HG03196 (cell line): ENCODE results near the gene IL37.
A peak's percentile ranks its signal among the peaks of the same experiment; 100 is the strongest.

Source experiments
- ATAC-seq: cut with Tn5 transposase; IDR thresholded peaks from one replicate; pipeline ENCODE4 v1.9.1; 2021; ENCODE audit not compliant: unreplicated experiment

Gene IL37, protein sequence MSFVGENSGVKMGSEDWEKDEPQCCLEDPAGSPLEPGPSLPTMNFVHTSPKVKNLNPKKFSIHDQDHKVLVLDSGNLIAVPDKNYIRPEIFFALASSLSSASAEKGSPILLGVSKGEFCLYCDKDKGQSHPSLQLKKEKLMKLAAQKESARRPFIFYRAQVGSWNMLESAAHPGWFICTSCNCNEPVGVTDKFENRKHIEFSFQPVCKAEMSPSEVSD

DNA sequence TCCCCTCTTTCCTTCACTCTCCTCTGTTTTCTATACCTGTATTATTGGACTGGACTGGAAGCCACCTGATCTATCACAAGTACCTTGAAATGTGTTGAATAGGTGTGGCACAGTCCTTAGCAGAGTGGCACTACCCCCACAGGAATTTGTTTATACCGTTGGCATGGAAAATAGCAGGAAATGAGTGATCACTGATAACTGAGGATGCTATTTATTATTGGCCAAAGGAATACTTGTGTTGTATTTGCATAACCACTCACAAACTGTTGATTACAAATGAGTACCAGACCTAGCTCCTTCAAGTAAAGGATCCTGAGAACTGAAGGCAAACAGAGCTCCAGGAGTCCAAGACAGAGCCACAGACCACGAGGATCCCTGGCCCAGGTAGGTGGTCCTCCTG lies at the start of gene IL37:
IL37 (plus strand) TSS at position 301 of the 400 bp plus-strand sequence. CDS start 1,848 bp downstream, outside the sequence.
- ATAC-seq = no peak

DNA sequence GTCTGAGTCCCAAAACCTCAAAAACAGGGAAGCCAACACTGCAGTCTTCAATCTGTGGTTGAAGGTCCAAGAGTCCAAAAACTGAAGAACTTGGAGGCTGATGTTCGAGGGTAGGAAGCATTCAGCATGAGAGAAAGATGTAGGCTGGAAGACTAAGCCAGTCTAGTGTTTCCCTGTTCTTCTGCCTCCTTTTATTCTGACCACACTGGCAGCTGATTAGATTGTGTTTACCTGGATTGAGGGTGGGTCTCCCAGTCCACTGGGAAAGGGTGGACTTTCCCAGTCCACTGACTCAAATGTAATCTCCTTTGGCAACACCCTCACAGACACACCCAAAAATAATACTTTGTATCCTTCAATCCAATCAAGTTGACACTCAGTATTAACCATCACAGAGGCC lies 46.9 kb upstream of the IL37 start:
- no peak for ATAC-seq

DNA sequence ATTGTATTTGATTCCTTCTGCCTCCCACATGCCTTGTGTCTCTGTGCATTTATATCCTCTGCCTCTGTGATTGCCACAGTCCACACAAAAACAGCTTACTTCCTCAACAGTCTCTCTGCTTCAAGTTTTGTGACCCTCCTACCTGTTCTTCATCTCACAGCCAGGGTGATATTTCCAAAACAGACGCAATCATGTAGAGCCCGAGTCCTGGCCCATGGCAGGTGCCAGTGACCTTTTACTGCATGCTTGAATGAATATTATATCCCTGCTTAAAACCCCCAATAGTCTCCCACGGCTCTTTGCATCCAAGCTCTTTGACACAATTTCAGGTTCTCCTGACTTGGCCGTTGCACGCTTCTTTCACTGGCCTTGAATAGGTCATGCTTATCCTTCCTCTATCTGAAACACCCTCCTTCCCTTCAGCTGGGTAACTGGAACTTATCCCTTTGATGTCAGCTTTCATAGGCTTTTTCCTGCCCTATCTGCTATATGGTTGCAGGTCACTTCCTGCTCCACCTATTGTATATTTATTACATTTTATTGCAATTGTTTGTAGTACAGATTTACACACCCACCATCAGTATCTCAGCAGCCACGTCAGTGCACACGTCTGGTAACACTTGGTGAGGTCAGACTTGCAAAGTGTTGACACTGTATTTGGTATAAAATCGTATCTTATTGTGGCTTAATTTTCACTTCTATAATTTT lies 44.7 kb upstream of the IL37 start:
- ATAC-seq = no peak

DNA sequence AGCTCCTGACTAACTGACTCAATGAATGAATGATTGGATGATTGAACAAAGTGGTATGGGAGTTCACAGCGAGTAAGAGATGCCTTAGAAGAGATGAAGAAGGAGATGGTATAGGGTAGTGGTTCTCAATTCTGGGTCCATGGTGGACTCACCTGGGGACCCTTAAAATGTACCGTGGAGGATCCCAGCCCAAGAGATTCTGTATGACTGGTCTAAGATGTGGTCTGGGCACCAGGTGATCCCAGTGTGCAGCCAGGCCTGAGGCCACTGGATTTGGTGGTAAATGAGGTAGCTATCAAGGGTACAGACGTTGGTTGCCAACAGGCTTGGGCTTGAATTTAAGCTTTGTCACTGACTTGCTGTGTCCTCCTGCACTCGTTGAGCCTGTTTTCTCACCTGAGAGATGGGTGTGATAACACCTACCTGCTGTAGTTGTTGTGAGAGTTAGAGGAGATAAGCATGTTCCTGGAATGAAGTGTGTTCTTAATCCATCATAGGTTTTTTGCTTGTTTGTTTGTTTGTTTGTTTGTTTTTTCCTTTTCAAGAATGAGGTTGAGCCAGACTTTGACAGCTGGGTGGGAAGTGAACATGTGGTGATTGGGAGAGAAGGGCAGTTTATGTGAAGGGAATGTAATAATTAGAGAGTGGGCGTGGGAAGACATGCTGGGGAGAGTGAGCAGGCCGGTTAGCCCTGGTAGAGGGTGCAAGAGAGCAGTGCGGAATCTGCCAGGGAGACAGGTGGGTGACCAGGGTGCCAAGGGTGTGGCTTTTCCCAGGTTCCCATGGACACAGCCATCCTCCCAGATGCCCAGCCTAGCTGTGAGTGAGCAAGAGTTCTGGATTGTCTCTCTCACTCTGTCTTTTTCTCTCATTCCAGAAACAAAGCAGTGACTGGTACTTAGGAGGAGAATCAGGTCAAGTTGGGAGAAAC lies 43.0 kb upstream of the IL37 start:
- no peak for ATAC-seq

DNA sequence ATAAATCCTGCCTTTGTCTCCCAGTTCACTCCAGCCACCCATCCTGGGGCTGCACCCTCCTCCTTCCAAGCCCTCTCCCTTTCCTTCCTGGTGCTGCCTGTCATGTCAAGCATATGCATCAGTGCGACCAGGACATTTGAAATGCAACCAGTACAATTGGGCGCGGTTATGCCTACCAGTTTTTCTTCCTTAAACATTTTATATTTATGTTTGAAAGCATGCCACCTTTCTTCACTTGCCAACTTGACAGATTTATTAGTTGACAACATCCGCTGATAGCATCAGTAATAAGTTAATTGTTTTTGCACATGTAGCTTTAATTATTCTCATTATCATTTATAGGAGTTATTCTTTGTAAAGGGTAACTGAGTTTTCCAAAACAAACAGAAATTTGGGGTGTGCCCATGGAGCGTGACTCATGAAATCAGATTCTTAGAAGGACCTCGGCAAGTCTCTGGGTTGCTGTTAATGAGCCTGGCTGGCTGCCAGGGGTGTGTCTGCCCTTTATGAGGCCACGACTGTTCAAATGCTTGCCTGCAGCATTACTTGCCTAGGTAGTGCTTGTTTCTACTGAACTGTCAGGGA lies 41.6 kb upstream of the IL37 start:
- ATAC-seq = no peak

DNA sequence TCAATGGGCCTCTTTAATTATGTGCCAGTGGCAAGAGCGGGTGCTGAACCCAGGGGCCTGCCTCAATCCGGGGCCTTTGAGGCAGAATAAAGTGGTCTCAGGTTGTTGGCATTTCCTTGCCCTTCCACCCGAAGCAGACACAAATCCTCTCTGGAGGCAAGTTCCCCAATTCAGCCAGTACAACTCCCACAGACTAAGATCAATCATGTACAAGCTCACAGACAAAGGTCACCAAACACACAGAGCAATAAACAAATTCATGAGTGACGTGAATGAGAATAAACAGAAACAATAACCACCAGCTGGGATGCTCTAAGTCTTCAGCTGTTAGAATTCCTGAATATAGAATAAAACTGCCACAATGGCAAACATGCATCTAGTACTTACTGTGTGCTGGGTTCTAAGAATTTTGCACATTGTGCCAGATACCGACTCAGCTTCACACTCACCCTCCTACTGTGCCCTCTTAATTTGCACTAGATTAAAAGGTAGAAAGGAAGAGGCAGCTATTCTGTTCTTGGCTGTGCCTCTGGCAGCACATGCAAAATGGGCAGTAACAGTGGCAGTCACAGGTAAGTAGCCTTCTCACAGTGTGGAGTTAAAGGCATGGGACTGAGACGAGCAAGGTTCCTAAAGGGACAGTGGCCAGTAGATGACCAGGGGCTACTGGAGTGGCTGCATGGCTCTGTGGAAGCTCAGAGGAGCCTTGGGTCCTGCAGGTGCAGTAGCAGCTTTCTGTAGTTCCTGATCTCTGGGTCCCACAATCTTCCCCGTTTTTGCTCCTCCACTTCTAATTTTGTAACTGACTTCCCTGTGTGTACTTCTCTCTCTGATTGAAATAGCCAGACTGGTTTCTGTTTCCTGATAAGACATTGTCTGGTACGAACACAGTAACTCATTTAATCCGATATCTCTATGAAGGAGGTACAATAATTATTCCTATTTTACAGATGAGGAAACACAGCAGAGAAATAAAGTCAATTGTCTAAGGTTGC lies 39.8 kb upstream of the IL37 start:
- no peak for ATAC-seq

DNA sequence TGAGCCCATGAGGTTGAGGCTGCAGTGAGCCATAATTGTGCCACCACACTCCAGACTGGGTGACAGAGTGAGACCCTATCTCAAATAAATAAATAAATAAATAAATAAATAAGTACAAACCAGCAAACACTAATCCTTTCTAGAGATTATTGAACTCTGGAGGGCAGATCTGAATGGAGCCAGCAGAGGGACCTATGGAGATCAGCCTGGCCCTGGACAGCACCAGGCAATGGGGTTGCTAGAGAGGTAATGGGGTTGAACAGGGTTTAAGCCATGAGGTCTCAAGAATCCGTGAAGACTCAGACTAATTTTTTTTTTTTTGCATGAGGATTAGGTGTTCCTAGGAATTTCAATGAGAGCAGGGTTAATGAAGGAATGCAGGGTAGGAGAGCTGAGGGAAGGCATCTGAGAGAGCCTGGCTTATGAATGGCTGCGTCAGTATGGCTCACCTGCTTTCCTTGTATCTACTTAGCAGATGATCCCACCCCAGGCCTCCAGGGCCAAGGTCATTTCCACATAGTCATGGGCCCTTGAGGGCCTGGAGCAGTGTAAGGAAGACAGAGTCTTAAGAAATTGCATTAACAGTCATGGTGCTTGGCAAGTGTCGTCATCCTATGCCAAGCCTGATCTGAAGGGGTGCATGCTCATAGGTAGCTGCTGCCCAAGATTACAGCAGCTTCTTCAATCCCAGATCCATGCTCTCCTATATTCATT lies 34.6 kb upstream of the IL37 start:
- no peak for ATAC-seq

DNA sequence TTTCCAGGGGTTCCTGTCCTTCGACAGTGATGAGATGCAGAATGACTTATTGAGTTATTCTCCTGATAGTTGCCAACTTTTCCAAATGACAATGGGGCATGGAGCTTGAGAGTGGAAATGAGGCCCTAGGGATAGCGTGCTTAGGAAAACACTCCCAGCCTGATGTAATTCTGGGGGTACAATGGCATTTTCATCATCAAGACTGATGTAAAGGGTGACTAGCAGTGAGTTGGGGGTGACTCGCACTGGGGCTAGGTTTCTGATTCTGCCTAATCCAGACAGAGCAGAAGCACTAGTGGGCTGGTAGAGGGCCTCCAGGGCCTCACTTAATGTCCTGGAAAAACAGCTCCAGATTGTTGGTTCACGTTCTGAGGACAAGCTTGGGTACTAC lies 34.0 kb upstream of the IL37 start:
- no peak for ATAC-seq

DNA sequence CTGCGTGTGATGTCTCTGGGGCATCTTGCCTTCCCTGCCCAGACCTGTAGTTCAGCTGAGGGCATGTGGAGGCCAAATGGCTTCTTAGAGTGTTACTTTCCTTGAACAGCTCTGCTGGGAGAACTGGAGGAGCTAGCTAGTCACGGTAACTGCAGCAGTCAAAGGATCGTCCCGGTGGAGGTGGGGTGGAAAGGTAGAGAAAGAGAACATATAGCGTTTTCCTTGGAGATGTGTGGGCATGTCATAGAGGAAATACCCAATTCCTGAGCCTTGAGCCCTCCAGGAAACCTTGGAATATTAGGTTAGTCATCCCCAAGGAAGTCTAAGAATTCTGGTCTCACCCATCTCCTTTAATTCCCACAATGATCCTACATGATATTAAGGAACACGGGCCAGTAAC lies 33.5 kb upstream of the IL37 start:
- ATAC-seq = no peak

DNA sequence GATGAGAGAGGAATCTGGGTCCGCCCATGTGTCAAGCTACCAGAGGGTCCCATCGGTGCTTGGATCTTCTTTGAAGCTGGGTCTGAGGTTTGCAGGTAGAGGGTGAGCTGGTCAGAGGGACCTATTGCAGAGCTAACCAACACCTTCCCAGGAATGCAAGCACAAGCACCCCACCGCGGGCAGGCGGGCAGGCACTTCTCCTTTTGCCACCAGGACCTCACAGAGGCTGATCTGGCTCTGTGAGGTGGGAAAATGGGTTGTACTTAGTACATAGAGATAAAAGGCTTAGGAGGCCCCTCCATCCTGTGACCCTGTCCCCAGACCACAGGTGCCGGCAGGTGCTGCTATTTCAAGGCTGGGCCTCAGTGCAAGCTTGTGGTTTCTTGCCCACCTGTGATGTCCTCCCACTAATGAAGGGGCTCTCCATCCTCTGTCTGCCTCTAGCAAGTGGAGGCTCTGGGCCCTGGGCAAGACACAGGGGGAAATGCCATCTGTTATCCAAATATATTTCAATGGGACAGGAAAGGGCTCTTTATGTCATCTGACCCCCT lies 31.4 kb upstream of the IL37 start:
- no peak for ATAC-seq

DNA sequence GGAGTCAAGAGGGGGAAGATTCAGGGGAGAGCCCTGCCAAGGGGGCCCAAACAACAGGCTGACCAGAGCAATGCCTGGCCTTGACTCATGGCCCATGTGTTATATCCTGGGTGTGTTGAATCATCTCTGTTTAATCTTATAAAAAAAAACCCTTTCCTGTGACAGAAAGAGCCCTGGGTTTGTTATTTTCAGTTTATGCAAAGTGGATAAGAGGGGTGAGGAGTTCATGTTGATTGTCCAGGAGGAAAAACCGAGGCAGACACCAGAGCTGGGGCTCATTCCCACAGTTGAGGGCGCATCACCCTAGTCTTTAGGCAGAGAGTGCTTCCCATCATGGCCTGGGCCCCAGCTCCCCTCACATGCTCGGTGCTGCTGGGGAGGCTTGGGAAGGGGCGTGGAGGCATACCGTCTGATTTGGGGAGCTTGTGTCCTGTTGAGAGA lies 30.9 kb upstream of the IL37 start:
- no peak for ATAC-seq

DNA sequence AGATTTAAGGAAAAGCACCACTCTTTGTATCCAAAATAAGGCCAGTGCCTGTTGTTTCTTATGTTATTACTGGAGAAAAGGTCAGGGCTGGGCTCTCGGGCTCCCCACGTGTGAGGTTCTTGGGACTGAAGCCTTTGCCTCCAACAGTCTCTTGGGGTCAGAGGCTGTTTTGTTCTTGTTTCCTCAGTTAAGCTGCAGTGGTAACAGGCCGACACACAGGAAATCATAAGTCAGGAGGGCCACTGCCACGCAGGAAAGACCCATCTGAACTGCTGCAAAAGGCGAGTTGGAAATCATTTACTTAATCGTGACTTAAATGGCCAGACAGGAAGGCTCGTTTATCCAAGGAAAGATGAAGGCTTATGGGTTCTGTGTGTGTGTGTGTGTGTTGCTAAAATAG lies 30.3 kb upstream of the IL37 start:
- peak; percentile 45 for ATAC-seq

DNA sequence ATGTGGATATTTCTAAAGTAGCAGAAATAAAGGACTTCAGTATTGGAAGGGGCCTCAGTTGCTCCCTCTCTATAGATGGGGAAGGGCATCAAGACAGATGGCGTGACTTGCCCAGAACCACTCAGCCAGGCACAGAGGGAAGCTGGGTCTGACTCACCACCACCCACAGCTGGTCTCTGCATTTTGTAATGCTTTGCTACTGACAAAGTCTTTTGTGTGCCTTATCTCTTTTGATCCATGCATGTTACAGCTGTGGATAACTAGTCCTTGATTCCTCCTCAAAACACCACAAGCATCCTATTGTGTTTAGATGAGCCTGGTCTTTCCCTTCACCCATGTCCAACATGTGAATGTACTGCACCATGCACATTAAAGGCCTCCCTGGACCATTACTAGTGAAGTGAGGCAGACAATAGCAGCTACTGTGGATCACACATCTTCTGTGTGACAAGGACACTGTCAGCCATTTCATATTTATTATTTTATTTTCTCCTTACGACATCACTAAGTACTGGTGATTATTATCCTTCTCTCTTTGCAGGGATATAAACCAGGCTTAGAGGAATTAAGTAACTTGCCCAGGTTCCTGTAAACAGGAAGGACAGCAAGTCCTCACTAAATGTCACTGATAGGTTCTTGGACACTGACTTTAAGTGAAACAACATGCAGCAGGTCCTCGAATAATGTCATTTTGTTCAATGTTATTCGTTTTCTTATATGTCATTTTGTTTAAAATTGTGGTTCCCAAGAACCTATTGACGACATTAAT lies 29.6 kb upstream of the IL37 start:
- ATAC-seq = peak; percentile 62

DNA sequence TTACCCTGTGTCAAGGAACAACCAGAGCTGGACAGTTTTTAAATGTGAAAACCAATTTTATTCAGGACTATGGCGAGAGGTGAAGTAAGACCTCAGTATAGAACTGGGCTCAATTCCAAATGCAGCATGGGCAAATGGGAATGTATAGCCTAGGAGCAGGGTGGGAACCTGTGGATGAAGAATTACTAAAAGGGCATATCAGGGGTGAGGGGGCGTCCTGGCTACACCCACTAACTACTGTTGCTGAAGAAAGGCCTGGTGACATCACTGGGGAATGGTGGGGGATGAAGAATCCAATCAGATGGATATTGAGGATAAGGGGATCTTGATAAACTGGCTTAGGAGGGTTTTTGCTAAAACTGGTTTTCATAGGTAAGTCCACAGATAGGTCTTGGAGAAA lies 27.3 kb upstream of the IL37 start:
- no peak for ATAC-seq

DNA sequence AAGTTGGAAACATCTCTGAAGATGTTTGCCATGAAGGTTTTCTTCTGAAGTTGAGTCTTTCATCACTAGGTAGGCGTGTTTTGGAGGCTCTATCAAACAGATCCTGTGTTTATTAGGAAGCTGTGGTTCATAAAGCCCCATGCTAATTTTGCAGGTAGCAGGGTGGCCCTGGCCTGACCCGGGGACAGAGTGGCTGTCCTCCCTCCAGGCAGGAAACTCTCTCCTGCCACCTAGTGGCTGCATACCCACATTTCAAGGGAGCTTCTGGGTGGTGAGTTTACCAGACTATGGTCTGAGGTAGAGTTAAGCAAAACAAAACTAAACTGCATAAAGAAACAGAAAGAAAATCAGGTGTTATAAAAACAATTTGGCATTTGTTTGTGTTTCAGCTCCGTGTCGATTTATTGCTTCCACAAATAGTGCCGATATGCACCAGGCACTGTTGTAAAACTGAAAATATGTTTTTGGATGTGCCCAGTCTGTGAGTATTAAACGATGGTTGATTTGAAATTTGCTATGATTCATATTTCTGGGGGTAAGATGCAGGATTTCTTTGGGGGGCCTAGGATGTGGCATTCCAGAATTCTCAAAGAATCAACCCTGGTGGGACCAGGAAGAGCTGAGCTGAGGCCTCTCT lies 26.0 kb upstream of the IL37 start:
- ATAC-seq = no peak

DNA sequence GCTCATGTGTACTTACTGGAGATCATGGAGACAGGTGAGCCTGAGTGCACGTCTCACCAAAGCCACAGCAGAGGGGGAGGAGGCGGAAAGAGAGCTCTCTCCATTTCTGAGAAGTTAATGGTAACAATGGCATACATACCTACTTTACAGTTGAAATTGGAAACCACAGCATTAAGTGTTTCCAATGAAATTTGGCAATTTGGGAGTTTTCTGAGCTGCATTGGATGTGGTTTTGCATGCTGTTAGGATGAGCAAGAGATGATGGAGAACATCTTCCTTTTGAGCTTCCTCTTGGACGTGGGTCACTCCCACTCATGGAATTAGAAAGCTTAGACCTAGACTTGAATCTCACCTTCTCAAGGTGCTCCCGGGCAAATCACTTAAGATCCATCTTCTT lies 25.5 kb upstream of the IL37 start:
- ATAC-seq = no peak

DNA sequence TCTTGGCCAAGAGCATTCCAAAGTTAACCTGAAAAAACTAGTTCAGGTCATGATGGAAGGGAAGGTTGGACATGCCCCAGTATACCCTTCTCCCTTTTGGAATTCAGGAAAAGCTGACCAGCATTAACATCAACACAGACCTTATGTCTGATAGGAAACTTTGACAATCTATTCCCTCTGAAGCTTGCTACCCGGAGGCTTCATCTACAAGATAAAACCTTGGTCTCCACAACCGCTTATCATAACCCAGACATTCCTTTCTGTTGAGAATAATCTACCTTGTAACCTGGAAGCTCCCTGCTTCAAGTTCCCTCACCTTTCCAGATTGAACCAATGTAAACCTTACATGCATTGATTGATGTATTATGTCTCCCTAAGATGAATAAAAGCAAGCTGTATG lies 24.7 kb upstream of the IL37 start:
- ATAC-seq = no peak
